MCF 10A (cell line): ENCODE measurements around the gene CRYGN. TPM values are rescaled to one million over a fixed set of nuclear protein-coding genes. Genes with fewer than 3 reads are reported as not detected.

ENCODE experiments used
- BruUV-seq: library from RNA; stranded (reverse); fragments of 400-500 nt; replicated peaks from 2 replicates; lab custom pipeline; 2021; lab: Mats Ljungman, UMichigan
- CTCF ChIA-PET: fragments of 300-600 bp; sonication (Branson Sonifier 250); formaldehyde crosslinking; extraction: SDS; loops from one replicate; lab custom pipeline; 2021; ENCODE audit warnings: antibody characterized with exemption, inconsistent platforms; lab: Yijun Ruan, JAX
- POLR2A ChIA-PET: fragments of 300-600, 350-650 bp; sonication (Branson Sonifier 250); formaldehyde crosslinking; extraction: SDS; loops from one replicate; lab custom pipeline; 2020; ENCODE audit warnings: antibody characterized with exemption, inconsistent platforms; lab: Yijun Ruan, JAX
- DNase-seq: peaks from one replicate; pipeline ENCODE4 v3.0.0-alpha.2; 2018; ENCODE audit not compliant: unreplicated experiment
- H3K27ac Mint-ChIP-seq: one replicate; pipeline ENCODE4 v1.8.0; 2022; ENCODE audit warnings: mild to moderate bottlenecking, low read depth, mixed read lengths; ENCODE audit not compliant: unreplicated experiment
- H3K27me3 Mint-ChIP-seq: one replicate; pipeline ENCODE4 v1.8.0; 2022; ENCODE audit warnings: mixed read lengths; ENCODE audit not compliant: insufficient read depth, unreplicated experiment
- H3K36me3 Mint-ChIP-seq: one replicate; pipeline ENCODE4 v1.8.0; 2022; ENCODE audit warnings: mild to moderate bottlenecking, moderate library complexity, mixed read lengths; ENCODE audit not compliant: insufficient read depth, unreplicated experiment
- H3K4me1 Mint-ChIP-seq: one replicate; pipeline ENCODE4 v1.8.0; 2022; ENCODE audit warnings: mixed read lengths; ENCODE audit not compliant: insufficient read depth, unreplicated experiment
- H3K4me3 Mint-ChIP-seq: one replicate; pipeline ENCODE4 v1.8.0; 2022; ENCODE audit warnings: mild to moderate bottlenecking, moderate library complexity, mixed read lengths; ENCODE audit not compliant: unreplicated experiment
- H3K9me3 Mint-ChIP-seq: one replicate; pipeline ENCODE4 v1.8.0; 2022; ENCODE audit warnings: mixed read lengths; ENCODE audit not compliant: unreplicated experiment
- CTCF ChIP-seq: fragments of 200-600 bp; IDR thresholded peaks from one replicate; pipeline ENCODE4 v1.8.0; 2022; ENCODE audit warnings: antibody characterized with exemption, mild to moderate bottlenecking; ENCODE audit not compliant: unreplicated experiment
- intact Hi-C: fragments of 100-400 bp; cut with micrococcal nuclease; formaldehyde crosslinking; loops from 2 replicates; pipeline ENCODE4 v1.14.1; 2022
- total RNA-seq: library from RNA; stranded (reverse); gene quantifications from 2 replicates; pipeline ENCODE4 v1.2.3, GENCODE V29; 2022

Gene CRYGN
- total RNA-seq, 1 experiment from 2014 or later = not detected

- ChIA-PET CTCF (interaction anchor here (0.7 to 2.4 kb wide), 3 partner anchors 48 to 101 kb away, joined by 3 to 8 read pairs (median 3); no protein-coding TSS in a partner anchor), POLR2A (interaction anchor here (1.1 to 1.7 kb wide), 2 partner anchors 7 to 10 kb away, joined by 3 to 4 read pairs; no protein-coding TSS in a partner anchor)
- BruUV-seq = no TSS peak
- DNase-seq = no peak
- Mint-ChIP-seq H3K4me3 (no peak overlapping the region), H3K27ac (no peak overlapping the region), H3K27me3 (peaks cover 15% of the 10 kb centered on the region), H3K36me3 (no peaks in the 10 kb centered on the region), H3K9me3 (peaks cover 7% of the 10 kb centered on the region), H3K4me1 (peaks cover 6% of the 10 kb centered on the region)
- intact Hi-C loops = no loop called here
- TF ChIP-seq CTCF = no peak
Observed at GRCh38 chr7:151416112-151416940, 23.6 kb downstream of the CRYGN start.

GRCh38 chr7:151415375-151416105 is 24.4 kb downstream of the CRYGN start:
- no peak for TF ChIP-seq CTCF
- POLR2A ChIA-PET = interaction anchor here (1.1 to 1.7 kb wide), 2 partner anchors 8 to 11 kb away, joined by 3 to 4 read pairs; no protein-coding TSS in a partner anchor
- Mint-ChIP-seq H3K4me3 (no peak overlapping the region), H3K9me3 (peaks cover 7% of the 10 kb centered on the region), H3K27me3 (peaks cover 23% of the 10 kb centered on the region), H3K27ac (no peak overlapping the region), H3K36me3 (no peaks in the 10 kb centered on the region), H3K4me1 (peaks cover 6% of the 10 kb centered on the region)
- intact Hi-C loops = no loop called here
- CTCF ChIA-PET = interaction anchor here (0.6 to 2.4 kb wide), 5 partner anchors 10 to 244 kb away, joined by 3 to 8 read pairs (median 3); no protein-coding TSS in a partner anchor
- no TSS peak for BruUV-seq
- peak; percentile 97 for DNase-seq

- no TSS peak for BruUV-seq
- peaks cover 6% of the 10 kb centered on the region for H3K4me1 Mint-ChIP-seq
Observed at GRCh38 chr7:151413241-151413640, 26.7 kb downstream of the CRYGN start.

More at GRCh38 chr7:151413241-151413640, 26.7 kb downstream of the CRYGN start:
- intact Hi-C loops = no loop called here
- no peaks in the 10 kb centered on the region for H3K36me3 Mint-ChIP-seq
- TF ChIP-seq CTCF = no peak
- DNase-seq = no peak
- peaks cover 5% of the 10 kb centered on the region for H3K9me3 Mint-ChIP-seq
- no peak overlapping the region for H3K27ac Mint-ChIP-seq
- no peak overlapping the region for H3K4me3 Mint-ChIP-seq
- ChIA-PET POLR2A (no interaction called here), CTCF (no interaction called here)
- peaks cover 41% of the 10 kb centered on the region for H3K27me3 Mint-ChIP-seq
